Breast epithelium (tissue), 3 donors: ENCODE data around the gene GPC6.

Experiments used
- POLR2A ChIP-seq: fragments of 450-650 bp; IDR thresholded peaks from one replicate; pipeline ENCODE4 v1.6.1; 2016; ENCODE audit warnings: antibody characterized with exemption, mild to moderate bottlenecking, moderate library complexity
- TF ChIP-seq, protein P1 (sequence below), 3 donors: fragments of 450-650 bp; IDR thresholded peaks; one replicate each; pipeline ENCODE4 v1.5.1; 2016 to 2017; ENCODE audit warnings: antibody characterized with exemption in 3 of 3, mild to moderate bottlenecking in 3 of 3, moderate library complexity in 3 of 3

DNA sequence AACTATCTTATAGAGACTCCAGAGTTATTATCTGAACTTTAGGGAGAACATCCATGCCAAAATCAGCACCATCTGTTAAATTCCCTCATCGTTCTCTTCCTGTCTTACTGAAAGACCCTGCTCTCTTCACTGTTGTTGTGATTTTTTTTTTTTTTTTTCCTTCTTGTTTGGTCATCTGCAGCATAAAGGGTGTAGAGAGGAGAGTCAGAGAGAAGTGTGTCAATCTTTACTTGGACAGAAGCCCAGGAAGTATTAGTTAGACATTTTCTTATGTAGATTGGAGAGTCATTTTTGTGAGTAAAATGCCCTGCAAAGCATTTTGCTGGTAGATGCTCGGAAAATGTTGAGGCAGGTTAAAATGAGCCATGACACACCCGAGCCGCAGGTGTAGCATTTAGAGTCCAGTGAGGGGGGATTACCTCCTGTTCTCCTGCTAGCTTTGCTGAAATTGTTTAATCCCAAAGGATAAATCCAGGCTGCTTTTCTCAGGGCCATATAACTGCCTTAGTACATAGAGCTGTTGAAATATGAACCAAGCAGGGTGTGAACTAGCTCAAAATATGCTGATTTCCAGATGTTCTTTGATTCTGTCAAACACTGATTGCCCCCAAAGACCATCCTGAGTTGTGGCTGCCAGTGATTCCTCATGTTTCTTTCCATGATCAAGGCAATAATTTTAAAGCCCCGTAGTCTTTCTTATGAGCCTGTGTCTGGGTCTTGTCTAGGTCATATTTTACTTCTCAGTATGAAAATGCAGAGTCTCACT, 1109.3 kb downstream of the GPC6 start:
- TF ChIP-seq, protein P1, sequence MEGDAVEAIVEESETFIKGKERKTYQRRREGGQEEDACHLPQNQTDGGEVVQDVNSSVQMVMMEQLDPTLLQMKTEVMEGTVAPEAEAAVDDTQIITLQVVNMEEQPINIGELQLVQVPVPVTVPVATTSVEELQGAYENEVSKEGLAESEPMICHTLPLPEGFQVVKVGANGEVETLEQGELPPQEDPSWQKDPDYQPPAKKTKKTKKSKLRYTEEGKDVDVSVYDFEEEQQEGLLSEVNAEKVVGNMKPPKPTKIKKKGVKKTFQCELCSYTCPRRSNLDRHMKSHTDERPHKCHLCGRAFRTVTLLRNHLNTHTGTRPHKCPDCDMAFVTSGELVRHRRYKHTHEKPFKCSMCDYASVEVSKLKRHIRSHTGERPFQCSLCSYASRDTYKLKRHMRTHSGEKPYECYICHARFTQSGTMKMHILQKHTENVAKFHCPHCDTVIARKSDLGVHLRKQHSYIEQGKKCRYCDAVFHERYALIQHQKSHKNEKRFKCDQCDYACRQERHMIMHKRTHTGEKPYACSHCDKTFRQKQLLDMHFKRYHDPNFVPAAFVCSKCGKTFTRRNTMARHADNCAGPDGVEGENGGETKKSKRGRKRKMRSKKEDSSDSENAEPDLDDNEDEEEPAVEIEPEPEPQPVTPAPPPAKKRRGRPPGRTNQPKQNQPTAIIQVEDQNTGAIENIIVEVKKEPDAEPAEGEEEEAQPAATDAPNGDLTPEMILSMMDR (IDR thresholded peaks at IDR 0.05): no peak
- no peak for TF ChIP-seq POLR2A
